Liver (tissue), 9 donors: ENCODE measurements around the gene FLNB. TPM values are rescaled to one million over a fixed set of nuclear protein-coding genes. Genes with fewer than 3 reads are reported as not detected.

ENCODE experiments used
- DNase-seq: peaks from one replicate; pipeline ENCODE4 v3.0.0-alpha.2; 2017; ENCODE audit warnings: low spot score
- H3K27ac ChIP-seq, 2 donors: one replicate each; pipeline ENCODE4 v1.7.0; 2013; ENCODE audit warnings: inconsistent platforms in 2 of 2, low read length in 2 of 2, control low read depth in 1 of 2, low read depth in 1 of 2, mild to moderate bottlenecking in 1 of 2
- H3K27me3 ChIP-seq, 4 donors: one replicate each; pipeline versions ENCODE4 v1.6.1 to v1.7.0; 2013; ENCODE audit warnings: low read length in 3 of 4, inconsistent platforms in 1 of 4, mild to moderate bottlenecking in 1 of 4, moderate library complexity in 1 of 4; ENCODE audit not compliant: control insufficient read depth in 4 of 4, insufficient read depth in 4 of 4
- H3K36me3 ChIP-seq, 4 donors: one replicate each; pipeline versions ENCODE4 v1.6.1 to v1.7.0; 2013; ENCODE audit warnings: low read length in 3 of 4, mild to moderate bottlenecking in 3 of 4, low read depth in 1 of 4, moderate library complexity in 1 of 4; ENCODE audit not compliant: control insufficient read depth in 4 of 4, insufficient read depth in 3 of 4
- H3K4me1 ChIP-seq, 4 donors: one replicate each; pipeline versions ENCODE4 v1.6.1 to v1.7.0; 2013; ENCODE audit warnings: low read length in 3 of 4, mild to moderate bottlenecking in 3 of 4, moderate library complexity in 1 of 4; ENCODE audit not compliant: control insufficient read depth in 4 of 4, insufficient read depth in 4 of 4
- H3K4me3 ChIP-seq, 3 donors: one replicate each; pipeline versions ENCODE4 v1.6.1 to v1.7.0; 2013; ENCODE audit warnings: low read length in 3 of 3, control low read depth in 1 of 3, low read depth in 1 of 3, mild to moderate bottlenecking in 1 of 3
- H3K9ac ChIP-seq, 2 donors: one replicate each; pipeline ENCODE4 v1.7.0; 2013; ENCODE audit warnings: low read length in 2 of 2, mild to moderate bottlenecking in 2 of 2, moderate library complexity in 2 of 2, control low read depth in 1 of 2, low read depth in 1 of 2
- H3K9me3 ChIP-seq, 4 donors: one replicate each; pipeline versions ENCODE4 v1.6.1 to v1.7.0; 2013; ENCODE audit warnings: low read length in 3 of 4; ENCODE audit not compliant: control insufficient read depth in 4 of 4
- CTCF ChIP-seq: fragments of 150-350 bp; IDR thresholded peaks from 2 replicates; pipeline ENCODE4 v1.5.1; 2017; ENCODE audit warnings: improper control_type of control experiment, low read depth, low read length; ENCODE audit not compliant: missing input control
- EGR1 ChIP-seq, 2 donors: IDR thresholded peaks; 2 replicates each; pipeline ENCODE4 v1.6.1; 2016 to 2018; ENCODE audit warnings: antibody characterized with exemption in 2 of 2, low read depth in 2 of 2
- FOXA1 ChIP-seq: IDR thresholded peaks from 2 replicates; pipeline ENCODE4 v1.6.1; 2016; ENCODE audit warnings: antibody characterized with exemption
- FOXA2 ChIP-seq: IDR thresholded peaks from 2 replicates; pipeline ENCODE4 v1.6.1; 2016; ENCODE audit warnings: antibody characterized with exemption
- GABPA ChIP-seq, 2 donors: IDR thresholded peaks in 1 of 2; conservative IDR thresholded peaks in 1 of 2; 2 replicates each; pipeline ENCODE4 v1.6.1; 2016; ENCODE audit warnings: antibody characterized with exemption in 2 of 2, mild to moderate bottlenecking in 1 of 2, moderate library complexity in 1 of 2
- HNF4A ChIP-seq, 2 donors: conservative IDR thresholded peaks; 2 replicates each; pipeline ENCODE4 v1.6.1; 2016; ENCODE audit warnings: antibody characterized with exemption in 2 of 2, mild to moderate bottlenecking in 2 of 2
- HNF4G ChIP-seq: IDR thresholded peaks from 2 replicates; pipeline ENCODE4 v1.6.1; 2016; ENCODE audit warnings: antibody characterized with exemption
- JUND ChIP-seq, 2 donors: IDR thresholded peaks; 2 replicates each; pipeline ENCODE4 v1.6.1; 2016; ENCODE audit warnings: antibody characterized with exemption in 2 of 2
- NR2F2 ChIP-seq: IDR thresholded peaks from 2 replicates; pipeline ENCODE4 v1.6.1; 2016; ENCODE audit warnings: antibody characterized with exemption
- RAD21 ChIP-seq, 2 donors: IDR thresholded peaks; 2 replicates each; pipeline ENCODE4 v1.6.1; 2016; ENCODE audit warnings: antibody characterized with exemption in 2 of 2, mild to moderate bottlenecking in 2 of 2
- RXRA ChIP-seq, 2 donors: IDR thresholded peaks; 2 replicates each; pipeline ENCODE4 v1.6.1; 2017 to 2018; ENCODE audit warnings: antibody characterized with exemption in 2 of 2, mild to moderate bottlenecking in 1 of 2
- SP1 ChIP-seq: IDR thresholded peaks from 2 replicates; pipeline ENCODE4 v1.6.1; 2018; ENCODE audit warnings: antibody characterized with exemption, mild to moderate bottlenecking
- TAF1 ChIP-seq: conservative IDR thresholded peaks from 2 replicates; pipeline ENCODE4 v1.6.1; 2016; ENCODE audit warnings: antibody characterized with exemption, mild to moderate bottlenecking
- YY1 ChIP-seq: IDR thresholded peaks from 2 replicates; pipeline ENCODE4 v1.6.1; 2016; ENCODE audit warnings: antibody characterized with exemption, mild to moderate bottlenecking
- ZBTB33 ChIP-seq: IDR thresholded peaks from 2 replicates; pipeline ENCODE4 v1.6.1; 2016; ENCODE audit warnings: antibody characterized with exemption
- WGBS: extraction: QIAGEN DNeasy Blood & Tissue Kit; methylation state at CpG from one replicate; pipeline ENCODE4 v1.1.7; 2013; 5-methylcytosine and 5-hydroxymethylcytosine counted together
- polyA plus RNA-seq, 2 donors: library from polyadenylated mRNA; stranded (reverse) in 1 of 2; unstranded in 1 of 2; fragments of 200-250 nt in 1 of 2; fragments of >200 nt in 1 of 2; fragmentation: Nextera tagmentation in 1 of 2; extraction: Ambion mirVana in 1 of 2; gene quantifications; one replicate each; pipeline versions ENCODE4 v1.2.1 to v1.2.3, GENCODE V29; 2013 to 2015
- total RNA-seq, 2 donors: library from RNA; depleted of rRNA; stranded (reverse); fragments of >200 nt; gene quantifications; one replicate each; pipeline ENCODE4 v1.2.3, GENCODE V29; 2014
- TF ChIP-seq, protein P1 (sequence below): IDR thresholded peaks from 2 replicates; pipeline ENCODE4 v1.6.1; 2016; ENCODE audit warnings: antibody characterized with exemption
- TF ChIP-seq, protein P2 (sequence below): IDR thresholded peaks from 2 replicates; pipeline ENCODE4 v1.6.1; 2016; ENCODE audit warnings: antibody characterized with exemption, mild to moderate bottlenecking
- TF ChIP-seq, protein P3 (sequence below): IDR thresholded peaks from 2 replicates; pipeline ENCODE4 v1.6.1; 2016; ENCODE audit warnings: antibody characterized with exemption
- donor health status: healthy.
- donor health status: healthy.
- donor health status: healthy.
- donor health status: healthy.
- donor health status: healthy.

FLNB gene
- total and polyA plus RNA-seq, 4 donors, result 22.9 to 124 (median 44.3) TPM

DNA sequence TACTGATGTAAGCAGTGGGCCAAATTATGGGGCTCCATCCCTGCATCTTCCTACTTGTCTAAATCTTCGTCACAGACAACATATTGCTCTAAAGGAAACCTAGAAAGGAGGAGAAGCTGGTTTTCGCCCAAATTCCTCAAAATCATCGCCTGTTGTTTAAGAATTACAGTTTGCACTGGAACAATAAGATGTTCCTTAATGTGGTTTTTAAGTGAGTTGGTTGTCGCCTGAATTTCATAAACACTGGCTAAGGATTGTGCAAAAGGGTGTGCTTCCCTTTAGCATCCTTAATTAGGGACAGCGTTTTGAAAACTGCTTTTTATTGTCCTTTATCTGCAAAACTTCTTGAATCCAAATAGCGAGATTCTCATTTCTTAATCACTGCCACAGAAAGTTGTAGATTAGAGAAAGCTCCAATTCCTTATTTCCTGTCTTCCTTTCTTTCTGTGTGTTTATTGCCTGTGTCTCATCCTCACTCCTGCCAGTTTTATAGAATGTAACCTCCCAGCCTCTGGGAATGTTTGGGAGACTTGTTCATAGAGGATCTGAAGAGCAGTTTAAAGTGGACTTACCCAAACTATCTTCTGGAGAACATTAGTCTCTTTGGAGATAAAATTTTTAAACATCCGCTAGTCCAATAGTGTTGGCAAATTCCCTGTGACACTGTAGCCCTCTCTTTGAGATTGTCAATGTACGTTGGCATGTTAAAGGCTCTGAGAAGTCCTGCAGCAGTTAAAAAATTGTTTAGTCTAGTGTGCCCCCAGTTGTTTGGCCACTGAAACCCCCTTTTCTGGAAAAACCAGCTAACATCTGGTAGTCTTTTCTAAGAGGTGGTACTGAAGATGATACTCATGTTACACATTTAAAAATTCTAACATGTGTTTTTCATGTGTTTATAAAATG, 50.4 kb downstream of the FLNB start:
- H3K27me3 ChIP-seq, result no peaks in the 10 kb centered on the region
- H3K9ac ChIP-seq, result peak overlapping the region; percentile 55 to 89
- 59% methylated on average over 8 of the region's 8 CpGs for WGBS
- peaks cover 12 to 54% (median 41%) of the 10 kb centered on the region in 4 donors for H3K4me1 ChIP-seq
- H3K4me3 ChIP-seq, result no peak overlapping the region
- no peaks in the 10 kb centered on the region for H3K36me3 ChIP-seq
- TF ChIP-seq HNF4G, result no peak
- TF ChIP-seq NR2F2, result peak; percentile 56
- TF ChIP-seq ZBTB33, result no peak
- no peak for DNase-seq
- H3K27ac ChIP-seq, result peak overlapping the region; percentile 86 to 92
- no peaks in the 10 kb centered on the region for H3K9me3 ChIP-seq

DNA sequence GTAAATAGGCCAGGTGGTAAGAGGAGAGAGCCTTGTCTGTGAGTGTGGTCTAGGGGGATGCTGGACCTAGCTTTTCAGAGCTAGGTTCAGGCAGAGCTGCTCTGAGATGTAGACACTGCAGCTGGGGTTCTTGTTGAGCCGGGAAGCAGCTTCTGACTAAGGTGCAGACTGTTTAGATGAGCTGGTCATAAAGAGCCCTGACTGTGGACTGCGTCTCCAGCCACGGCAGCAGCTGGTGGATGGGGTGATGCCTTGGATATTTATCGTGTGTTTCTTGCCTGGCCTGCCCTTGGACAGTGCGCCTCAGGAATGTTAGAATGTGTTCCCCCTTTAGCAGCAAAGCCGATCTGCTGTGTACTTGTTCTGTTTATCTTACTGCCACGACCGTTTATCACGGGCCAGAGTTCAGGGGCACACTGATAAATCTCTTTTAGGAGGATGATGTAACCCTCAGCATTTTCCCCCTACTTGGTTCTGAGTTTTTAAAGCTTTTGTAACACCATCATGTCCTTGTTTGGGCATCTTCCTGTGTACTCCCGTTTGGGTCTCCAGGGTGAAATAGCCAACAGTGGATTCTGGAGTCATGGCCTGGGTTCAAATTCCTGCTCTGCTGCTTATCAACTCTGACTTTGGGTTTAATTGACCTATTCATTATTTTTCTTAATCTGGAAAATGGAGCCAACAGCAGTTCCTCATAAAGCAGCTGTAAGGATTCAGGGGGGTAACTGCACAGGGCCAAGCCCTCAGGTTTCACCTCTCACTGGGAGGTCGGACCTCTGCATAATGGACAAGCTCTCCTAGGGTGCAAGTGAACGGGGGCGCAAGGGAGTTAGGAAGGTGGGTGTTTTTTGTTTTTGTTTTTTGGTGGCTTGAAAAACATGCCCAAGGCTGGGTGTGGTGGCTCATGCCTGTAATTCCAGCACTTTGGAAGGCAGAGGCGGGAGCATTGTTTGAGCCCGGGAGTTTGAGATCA, 51.4 kb downstream of the FLNB start:
- Histone ChIP-seq H3K4me1 (peaks cover 12 to 54% (median 40%) of the 10 kb centered on the region in 4 donors), H3K27me3 (no peaks in the 10 kb centered on the region), H3K9ac (peak overlapping the region; percentile 55 to 89), H3K9me3 (no peaks in the 10 kb centered on the region), H3K4me3 (no peak overlapping the region), H3K36me3 (no peaks in the 10 kb centered on the region), H3K27ac (peak overlapping the region; percentile 86 to 92)
- TF ChIP-seq FOXA2, result peak; percentile 97
- TF ChIP-seq RXRA (IDR thresholded peaks at IDR 0.05), result peak; percentile 95 to 98
- peak; percentile 90 for TF ChIP-seq ZBTB33
- TF ChIP-seq RAD21 (IDR thresholded peaks at IDR 0.05), result peak; percentile 69 to 70
- no peak for TF ChIP-seq CTCF
- TF ChIP-seq TAF1, result peak; percentile 75
- TF ChIP-seq, protein P1, sequence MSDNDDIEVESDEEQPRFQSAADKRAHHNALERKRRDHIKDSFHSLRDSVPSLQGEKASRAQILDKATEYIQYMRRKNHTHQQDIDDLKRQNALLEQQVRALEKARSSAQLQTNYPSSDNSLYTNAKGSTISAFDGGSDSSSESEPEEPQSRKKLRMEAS, result peak; percentile 91
- TF ChIP-seq GABPA (IDR thresholded peaks at IDR 0.05 in 1 of 2, conservative IDR thresholded peaks at IDR 0.05 in 1 of 2), result peak in 1 of 2 donors; percentile 29
- peak; percentile 97 for TF ChIP-seq FOXA1
- TF ChIP-seq JUND (IDR thresholded peaks at IDR 0.05), result peak; percentile 93 to 97
- TF ChIP-seq, protein P2, sequence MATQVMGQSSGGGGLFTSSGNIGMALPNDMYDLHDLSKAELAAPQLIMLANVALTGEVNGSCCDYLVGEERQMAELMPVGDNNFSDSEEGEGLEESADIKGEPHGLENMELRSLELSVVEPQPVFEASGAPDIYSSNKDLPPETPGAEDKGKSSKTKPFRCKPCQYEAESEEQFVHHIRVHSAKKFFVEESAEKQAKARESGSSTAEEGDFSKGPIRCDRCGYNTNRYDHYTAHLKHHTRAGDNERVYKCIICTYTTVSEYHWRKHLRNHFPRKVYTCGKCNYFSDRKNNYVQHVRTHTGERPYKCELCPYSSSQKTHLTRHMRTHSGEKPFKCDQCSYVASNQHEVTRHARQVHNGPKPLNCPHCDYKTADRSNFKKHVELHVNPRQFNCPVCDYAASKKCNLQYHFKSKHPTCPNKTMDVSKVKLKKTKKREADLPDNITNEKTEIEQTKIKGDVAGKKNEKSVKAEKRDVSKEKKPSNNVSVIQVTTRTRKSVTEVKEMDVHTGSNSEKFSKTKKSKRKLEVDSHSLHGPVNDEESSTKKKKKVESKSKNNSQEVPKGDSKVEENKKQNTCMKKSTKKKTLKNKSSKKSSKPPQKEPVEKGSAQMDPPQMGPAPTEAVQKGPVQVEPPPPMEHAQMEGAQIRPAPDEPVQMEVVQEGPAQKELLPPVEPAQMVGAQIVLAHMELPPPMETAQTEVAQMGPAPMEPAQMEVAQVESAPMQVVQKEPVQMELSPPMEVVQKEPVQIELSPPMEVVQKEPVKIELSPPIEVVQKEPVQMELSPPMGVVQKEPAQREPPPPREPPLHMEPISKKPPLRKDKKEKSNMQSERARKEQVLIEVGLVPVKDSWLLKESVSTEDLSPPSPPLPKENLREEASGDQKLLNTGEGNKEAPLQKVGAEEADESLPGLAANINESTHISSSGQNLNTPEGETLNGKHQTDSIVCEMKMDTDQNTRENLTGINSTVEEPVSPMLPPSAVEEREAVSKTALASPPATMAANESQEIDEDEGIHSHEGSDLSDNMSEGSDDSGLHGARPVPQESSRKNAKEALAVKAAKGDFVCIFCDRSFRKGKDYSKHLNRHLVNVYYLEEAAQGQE, result peak; percentile 92
- TF ChIP-seq, protein P3, sequence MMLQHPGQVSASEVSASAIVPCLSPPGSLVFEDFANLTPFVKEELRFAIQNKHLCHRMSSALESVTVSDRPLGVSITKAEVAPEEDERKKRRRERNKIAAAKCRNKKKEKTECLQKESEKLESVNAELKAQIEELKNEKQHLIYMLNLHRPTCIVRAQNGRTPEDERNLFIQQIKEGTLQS, result peak; percentile 96
- TF ChIP-seq SP1, result peak; percentile 97
- TF ChIP-seq NR2F2, result peak; percentile 98
- TF ChIP-seq HNF4A (conservative IDR thresholded peaks at IDR 0.05), result peak; percentile 96 to 99
- peak in 1 of 2 donors; percentile 77 for TF ChIP-seq EGR1 (IDR thresholded peaks at IDR 0.05; ENCODE audit: low read depth in 2 of 2)
- TF ChIP-seq YY1, result peak; percentile 85
- TF ChIP-seq HNF4G, result peak; percentile 83
- DNase-seq, result peak; percentile 50
- WGBS, result 30% methylated on average over 15 of the region's 15 CpGs
